ENCODE data around the gene ASMT.
"Not testable (repeated sequence)": the region's sequence is repeated elsewhere in the genome, so short reads cannot be mapped to it uniquely, and the experiment has no call there.

ASMT gene

DNA sequence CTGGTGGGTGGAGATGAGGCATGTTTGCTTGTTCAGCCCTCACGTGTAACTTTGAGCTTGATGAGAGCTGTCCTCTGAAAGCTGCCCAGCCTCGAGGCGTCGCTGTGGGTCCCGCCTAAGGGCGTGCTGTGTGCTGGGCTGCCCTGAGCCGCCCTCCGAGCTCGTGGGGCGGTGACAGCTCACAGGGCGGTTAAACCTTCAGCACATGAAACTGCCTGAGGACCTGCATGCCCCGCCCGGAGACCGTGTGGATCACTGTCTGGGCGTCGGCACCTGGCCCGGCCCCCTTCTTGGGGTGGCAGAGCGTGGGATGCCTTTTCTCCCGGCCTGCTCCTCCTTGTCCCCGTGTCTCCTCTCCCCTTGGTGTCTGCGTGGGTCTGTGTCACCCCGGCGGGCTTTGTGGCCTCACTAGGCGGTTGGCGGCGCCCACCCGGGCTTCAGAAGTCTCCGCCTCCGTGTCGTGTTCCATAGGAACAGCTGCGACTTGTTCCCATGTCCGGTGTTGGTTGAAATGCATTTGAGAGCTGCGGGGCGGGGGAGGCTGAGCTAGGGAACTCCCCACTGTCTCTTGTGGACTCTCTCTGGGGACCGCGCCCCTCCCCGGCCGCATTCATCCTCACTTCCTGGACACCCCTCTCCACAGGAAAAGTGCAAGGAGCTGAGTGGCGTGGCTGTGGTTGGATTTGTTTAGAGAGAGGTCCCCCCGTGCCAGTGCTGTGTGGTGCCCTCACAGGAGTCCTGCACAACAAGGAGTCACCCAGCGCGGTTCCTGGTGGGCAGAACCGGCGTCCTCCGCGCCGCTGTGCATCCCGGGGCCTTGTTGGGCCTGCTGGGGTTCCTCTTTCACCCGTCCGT lies 16.6 kb upstream of the ASMT start:
- no peak for DNase-seq

DNA sequence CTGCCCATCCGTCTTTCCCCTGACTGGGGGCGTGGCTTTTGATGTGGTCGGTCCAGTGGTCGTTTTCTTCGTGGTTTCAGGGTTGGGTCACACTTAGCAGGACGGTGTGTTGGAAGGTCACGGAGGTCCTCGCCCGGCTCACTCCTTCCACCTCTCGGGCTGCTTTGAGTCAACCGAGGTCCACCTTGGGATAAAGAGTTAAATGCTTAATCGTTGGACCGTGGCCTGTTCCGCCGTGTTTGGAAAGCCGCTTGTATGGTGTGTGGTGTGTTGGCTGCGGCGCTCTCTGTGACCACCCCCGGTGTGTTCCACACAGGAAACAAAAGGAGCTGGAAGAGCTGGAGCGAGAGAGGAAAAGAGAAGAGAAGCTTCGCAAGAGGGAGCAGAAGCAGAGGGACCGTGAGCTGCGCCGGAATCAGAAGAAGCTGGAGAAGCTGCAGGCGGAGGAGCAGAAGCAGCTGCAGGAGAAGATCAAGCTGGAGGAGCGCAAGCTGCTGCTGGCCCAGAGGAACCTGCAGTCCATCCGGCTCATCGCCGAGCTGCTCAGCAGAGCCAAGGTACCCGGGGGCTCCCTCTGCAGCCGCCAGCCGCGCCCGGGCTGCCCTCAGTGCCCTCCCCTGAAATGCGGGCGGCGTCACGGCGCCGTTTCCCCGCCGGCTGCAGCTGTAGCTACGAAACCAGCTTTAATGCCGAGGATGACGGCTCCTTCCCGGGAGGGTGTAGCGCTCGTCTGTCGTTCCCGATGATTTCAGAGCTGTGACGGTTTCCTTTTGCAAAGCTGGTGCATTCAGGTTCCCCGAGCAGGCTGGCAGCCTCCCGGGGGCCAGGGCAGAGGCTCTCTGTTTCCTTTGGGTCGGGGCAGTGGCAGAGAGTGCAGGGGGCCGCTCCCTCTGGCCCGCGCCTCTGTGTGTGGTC lies 15.7 kb upstream of the ASMT start:
- DNase-seq: no peak

DNA sequence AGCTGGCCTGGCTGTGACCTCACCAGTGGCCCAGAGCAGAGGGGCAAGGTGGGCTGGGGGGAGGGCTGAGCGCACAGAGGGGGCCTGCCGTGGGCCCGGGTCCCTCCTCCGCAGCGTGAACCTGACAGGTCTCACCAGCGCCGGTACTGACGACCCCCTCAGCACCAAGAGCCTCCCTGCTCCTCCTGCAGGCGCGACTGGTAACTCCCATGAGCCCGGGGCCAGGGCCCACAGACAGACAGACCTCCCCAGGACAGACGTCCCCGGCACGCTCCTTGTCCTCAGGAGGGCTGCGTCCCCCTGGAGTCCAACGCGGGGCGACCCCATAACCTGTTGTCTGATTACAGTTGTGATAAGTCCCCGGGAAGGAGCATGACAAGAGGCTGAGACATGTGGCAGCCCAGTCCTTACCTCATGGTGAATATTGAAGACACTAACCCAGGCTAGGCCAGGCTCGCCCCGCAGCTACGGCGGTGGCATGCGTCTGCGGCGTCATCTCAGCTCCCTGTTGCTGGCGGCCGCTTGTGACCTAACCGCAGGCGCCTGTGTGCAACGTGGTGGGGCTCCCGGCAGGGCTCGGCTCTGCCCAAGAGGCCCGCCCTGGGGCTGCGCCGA lies 15.0 kb upstream of the ASMT start:
- no peak for DNase-seq

DNA sequence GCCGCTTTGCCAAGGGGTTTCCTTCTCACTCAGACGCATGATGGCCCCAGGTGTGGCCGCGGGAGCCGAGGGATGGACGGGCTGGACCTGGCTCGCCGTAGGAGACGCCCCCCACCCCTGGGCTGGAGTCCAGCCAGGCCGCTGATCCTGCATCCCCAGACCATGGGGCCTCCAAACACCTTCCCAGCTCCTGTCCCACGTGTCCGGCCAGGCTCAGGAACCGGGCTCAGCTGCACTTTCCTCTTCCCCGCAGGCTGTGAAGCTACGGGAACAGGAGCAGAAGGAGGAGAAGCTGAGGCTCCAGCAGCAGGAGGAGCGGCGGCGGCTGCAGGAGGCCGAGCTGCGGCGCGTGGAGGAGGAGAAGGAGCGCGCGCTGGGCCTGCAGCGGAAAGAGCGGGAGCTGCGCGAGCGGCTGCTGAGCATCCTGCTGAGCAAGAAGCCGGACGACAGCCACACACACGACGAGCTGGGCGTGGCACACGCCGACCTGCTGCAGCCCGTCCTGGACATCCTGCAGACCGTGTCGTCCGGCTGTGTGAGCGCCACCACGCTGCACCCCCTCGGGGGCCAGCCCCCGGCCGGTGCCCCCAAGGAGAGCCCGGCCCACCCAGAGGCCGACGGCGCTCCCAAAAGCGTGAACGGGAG lies 14.3 kb upstream of the ASMT start:
- DNase-seq: no peak

DNA sequence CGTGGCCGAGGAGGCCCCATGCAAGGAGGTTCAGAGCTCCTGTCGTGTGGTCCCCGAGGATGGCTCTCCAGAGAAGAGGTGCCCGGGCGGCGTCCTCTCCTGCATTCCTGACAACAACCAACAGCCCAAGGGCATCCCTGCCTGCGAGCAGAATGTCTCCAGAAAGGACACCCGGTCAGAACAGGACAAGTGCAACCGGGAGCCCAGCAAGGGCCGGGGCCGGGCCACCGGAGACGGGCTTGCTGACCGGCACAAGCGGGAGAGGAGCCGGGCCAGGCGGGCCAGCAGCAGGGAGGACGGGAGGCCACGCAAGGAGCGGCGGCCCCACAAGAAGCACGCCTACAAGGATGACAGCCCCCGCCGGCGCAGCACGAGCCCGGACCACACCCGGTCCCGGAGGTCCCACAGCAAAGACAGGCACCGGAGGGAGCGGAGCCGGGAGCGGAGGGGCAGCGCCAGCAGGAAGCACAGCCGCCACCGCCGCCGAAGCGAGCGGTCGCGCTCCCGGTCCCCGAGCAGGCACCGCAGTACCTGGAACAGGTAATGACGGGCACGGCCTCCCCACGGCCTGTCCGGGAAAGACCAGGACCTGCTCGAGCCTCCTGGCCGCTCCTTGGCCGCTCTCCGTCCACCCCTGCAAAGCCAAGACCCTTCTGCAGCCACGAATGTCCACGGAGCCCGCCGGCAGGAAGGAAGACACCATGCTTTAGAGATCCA lies 13.7 kb upstream of the ASMT start:
- no peak for DNase-seq

DNA sequence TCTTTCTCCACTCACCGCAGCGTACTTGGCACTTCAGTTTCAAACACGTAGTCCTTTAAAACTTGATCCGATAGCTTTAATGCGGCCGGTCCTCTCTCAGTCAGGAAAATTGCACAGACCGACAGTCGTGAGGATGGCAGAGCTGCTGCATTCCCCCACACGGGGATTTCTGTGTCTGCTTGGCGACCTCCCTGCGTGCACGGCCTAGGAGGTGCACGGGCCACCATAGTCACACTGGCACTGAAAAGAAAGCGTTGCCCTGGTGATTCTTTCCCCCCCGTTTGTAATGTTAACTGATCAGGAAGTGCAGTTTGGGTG lies 13.1 kb upstream of the ASMT start:
- DNase-seq: no peak

DNA sequence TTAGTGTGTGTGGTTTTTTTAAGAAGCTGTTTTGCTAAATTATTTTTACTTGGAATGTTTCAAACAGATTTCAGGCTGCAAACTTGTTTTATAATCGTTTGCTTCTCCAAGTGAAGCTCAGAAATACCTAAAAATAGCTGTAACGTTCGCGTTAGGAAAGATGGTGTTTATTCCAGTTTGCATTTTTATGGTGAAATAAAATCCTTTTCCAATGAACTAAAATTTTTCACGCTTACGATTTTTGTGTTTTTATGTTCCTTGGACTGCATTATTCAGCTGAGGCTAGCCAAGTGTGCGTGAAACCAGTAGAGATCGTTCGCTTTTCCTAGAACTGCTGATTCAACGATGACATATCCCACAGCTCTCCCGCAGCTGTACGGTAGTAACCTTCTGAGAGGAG lies 12.6 kb upstream of the ASMT start:
- no peak for DNase-seq

DNA sequence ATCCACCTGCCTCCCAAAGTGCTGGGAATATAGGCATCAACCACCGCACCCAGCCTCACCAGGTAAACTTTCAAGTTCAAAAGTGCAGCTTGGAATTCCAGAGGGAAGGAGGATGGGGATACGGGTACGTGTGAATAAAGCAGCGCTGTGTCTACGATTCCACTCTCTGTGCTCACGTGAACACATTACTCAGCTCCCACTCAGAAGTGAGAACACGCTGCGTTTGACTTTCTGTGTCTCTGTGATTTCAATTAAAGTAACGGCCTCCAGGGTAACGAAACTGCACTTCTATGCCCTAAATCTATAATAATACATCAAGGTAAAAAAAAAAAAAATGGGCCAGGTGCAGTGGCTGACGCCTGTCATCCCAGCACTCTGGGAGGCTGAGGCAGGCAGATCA lies 8.4 kb upstream of the ASMT start:
- DNase-seq: no peak

DNA sequence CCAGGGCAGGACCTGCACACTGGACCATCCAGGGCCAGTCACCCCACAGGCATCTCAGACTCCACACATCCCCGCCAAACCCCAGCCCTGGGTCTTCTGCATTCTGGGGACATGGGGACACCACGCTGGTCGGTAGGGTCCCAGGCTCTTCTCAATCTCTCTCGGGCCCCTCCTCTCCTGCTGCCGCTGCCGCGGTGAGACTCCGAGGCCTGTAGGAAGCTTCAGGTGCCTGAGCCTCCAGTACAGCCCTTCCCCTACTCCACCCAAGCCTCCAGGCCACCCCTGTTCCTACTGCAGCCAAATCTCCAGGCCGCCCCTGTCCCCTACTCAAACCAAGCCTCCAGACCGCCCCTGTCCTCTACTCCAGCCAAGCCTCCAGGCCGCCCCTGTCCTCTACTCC lies 5.5 kb upstream of the ASMT start:
- DNase-seq: no peak

DNA sequence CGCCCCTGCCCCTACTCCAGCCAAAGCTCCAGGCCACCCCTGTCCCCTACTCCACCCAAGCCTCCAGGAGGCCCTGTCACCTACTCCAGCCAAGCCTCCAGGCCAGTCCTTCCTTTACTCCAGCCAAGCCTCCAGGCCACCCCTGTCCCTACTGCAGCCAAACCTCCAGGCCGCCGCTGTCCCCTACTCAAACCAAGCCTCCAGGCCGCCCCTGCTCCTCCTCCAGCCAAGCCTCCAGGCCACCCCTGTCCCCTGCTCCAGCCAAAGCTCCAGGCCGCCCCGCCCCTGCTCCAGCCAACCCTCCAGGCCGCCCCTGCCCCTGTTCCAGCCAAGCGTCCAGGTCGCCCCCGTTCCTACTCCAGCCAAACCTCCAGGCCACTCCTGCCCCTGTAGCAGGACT lies 5.1 kb upstream of the ASMT start:
- DNase-seq: no peak

DNA sequence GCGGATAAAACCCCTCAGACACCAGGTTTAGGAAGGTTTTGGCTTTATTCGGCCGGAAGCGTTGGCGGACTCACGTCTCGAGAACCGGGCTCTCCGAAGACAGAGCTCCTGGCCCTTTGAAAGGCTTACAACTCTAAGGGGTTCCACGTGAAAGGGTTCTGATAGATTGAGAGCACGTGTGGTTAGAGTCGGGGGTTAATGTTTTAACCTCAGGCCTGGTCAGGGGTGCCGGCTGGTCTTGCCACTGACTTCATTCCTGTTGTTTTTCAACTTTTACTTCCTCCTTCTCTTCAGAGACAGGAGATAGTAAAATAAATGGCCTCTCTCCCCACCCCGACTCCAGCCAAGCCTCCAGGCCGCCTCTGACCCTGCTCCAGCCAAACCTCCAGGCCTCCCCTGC lies 4.7 kb upstream of the ASMT start:
- no peak for DNase-seq

DNA sequence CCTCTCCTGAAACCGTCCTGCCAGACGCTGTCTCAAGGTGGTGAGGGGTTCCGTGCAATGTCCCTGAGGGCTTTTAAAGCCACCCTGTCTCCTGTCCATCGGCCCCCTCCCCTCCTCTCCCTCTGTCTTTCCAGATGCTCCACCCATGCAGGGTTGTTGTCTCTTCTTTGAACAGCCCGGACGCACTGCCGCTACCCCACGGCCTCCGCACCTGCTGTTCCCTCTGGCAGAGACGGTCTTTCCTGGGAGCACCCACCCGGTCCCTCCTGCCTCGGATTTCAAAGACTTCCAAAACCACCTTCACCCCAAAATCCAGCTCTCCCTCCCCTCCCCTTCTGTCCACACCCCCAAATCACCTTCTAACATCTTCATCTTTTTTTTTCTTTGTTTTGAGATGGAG lies 4.1 kb upstream of the ASMT start:
- DNase-seq: no peak

DNA sequence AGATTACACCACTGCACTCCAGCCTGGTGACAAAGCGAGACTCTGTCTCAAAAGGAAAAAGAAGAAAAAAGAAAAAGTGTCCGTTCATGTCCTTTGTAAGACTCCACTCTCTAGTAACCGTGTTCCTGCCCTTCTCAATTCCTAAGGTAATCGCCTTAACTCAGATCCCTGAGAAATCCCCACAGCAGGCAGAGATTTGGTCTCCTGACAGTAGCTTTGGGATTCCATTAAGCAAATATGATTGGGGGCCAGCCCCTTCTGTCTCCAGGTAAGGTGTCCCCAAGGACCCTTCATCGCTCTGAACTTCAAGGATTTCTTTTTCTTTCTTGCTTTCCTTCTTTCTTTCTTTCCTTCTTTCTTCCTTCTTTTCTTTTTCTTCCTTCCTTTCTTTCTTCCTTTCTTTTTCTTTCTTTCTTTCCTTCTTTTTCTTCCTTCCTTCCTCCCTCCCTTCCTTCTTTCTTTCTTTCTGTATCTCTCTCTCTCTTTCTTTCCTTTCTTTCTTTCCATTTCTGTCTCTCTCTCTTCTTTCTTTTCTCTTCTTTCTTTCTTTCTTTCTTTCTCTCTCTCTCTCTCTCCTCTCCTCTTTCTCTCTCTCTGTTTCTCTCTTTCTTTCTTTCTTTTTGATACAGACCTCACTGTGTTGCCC lies 2.1 kb upstream of the ASMT start:
- DNase-seq: no peak

DNA sequence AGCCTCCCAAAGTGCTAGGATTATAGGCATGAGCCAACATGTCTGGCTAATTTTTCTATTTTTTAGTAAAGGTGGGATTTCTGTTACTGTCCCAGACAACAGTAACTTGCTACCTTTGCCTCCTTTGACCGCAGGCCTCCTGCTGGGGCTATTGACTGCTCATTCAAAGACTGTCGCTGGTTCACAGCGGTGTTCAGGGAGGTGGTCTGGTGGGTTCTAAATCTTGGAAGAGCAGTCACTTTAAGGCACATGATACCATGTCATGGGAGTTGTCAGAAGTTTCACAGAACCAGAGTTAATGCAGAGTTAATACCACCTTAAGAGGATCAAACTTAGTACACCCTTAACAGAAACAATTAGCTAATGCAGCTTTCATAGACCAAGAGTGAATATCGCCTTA lies 3.8 kb downstream of the ASMT start:
- DNase-seq: no peak

DNA sequence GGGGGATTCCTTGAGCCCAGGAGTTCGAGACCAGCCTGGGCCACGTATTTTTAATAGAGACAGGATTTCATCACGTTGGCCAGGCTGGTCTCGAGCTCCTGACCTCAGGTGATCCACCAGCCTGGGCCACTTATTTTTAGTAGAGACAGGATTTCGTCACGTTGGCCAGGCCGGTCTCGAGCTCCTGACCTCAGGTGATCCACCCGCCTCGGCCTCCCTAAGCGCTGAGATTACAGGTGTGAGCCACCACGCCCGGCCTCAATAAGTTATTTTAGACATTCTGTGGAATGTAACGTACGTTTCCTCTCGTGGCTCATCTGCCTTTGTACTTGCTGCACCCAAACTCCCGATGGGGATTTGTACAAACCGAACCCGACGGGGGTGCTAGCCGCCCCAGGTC lies 8.8 kb downstream of the ASMT start:
- DNase-seq: no peak

DNA sequence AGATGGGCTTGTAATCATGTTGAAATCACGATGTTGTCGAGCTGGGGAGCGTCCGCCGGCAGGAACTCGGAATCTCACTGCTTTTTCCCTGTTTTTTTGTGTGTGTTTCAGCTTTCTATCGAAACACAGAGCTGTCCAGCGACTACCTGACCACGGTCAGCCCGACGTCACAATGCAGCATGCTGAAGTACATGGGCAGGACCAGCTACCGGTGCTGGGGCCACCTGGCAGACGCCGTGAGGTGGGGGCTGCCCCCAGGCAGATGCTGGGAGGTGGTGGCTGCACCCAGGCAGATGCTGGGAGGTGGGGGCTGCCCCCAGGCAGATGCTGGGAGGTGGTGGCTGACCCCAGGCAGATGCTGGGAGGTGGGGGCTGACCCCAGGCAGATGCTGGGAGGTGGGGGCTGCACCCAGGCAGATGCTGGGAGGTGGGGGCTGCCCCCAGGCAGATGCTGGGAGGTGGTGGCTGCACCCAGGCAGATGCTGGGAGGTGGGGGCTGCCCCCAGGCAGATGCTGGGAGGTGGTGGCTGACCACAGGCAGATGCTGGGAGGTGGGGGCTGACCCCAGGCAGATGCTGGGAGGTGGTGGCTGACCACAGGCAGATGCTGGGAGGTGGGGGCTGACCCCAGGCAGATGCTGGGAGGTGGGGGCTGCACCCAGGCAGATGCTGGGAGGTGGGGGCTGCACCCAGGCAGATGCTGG lies 9.4 kb downstream of the ASMT start:
- not testable (repeated sequence) for DNase-seq

DNA sequence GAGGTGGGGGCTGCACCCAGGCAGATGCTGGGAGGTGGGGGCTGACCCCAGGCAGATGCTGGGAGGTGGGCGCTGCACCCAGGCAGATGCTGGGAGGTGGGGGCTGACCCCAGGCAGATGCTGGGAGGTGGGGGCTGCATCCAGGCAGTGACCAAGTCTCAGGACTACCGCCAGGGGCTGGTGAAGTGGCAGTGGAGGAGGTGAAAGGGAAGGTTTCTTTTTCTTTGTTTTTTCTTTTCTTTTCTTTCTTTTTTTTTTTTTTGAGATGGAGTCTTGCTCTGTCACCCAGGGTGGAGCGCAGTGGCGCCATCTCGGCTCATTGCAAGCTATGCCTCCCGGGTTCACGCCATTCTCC lies 10.0 kb downstream of the ASMT start:
- DNase-seq: not testable (repeated sequence)

DNA sequence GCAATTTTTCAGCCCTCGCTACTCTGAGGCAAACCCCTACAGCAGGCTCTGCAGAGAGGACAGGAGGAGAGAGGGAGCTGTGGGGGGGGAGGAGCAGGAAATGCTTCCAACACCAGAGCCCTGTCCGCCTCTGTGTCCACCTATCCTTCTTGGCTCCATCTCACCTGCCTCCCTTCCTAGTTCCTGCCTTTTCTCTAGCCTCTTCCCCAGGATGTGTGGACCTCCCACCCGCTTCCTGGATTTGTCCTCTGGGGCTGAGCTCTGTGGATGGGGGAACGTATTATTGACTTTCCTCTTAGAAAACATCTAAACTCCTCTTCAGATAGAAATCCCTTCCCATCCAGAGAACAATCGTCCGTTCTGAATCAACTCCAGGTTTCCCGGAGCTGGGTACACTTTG lies 14.4 kb downstream of the ASMT start:
- no peak for DNase-seq

DNA sequence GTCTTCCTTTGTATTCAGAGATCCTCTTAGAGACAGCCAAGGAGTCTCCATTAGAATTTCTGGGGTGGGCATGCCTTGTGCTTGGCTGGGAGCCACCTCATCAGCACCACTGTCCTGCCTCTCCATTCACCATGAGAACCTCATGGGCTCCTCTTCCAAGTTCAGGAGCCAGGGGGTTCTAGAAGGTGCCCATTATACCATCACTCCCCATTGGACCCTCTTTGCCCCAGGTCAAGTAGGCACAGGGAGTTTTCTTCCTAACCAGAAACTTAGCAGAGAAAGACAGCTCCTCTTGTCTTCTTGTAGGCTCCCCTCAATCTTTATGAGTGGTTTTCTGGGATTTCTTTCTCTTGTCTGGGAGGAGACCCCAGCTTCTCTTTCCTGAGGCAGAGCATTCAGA lies 31.1 kb downstream of the ASMT start:
- DNase-seq: no peak

DNA sequence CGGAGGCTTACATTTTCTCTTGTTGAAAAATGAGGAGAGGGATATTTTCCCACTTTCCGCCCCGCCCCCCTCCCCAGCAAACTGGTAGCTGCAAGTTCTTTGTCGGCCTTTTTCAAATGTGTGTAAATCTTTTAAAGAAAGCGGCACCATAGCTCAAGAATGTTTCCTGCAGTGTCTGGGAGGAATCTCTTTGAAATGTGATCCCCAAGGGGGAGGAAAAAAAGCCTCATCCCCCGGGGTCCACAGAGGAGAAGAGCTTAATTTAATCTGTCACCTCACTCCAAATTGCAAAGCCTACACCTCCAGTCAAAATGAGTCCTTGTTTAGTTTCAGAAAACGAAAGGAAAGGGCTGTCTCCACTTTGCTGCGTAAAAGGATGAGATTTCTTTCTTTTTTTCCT lies 34.8 kb downstream of the ASMT start:
- DNase-seq: no peak

DNA sequence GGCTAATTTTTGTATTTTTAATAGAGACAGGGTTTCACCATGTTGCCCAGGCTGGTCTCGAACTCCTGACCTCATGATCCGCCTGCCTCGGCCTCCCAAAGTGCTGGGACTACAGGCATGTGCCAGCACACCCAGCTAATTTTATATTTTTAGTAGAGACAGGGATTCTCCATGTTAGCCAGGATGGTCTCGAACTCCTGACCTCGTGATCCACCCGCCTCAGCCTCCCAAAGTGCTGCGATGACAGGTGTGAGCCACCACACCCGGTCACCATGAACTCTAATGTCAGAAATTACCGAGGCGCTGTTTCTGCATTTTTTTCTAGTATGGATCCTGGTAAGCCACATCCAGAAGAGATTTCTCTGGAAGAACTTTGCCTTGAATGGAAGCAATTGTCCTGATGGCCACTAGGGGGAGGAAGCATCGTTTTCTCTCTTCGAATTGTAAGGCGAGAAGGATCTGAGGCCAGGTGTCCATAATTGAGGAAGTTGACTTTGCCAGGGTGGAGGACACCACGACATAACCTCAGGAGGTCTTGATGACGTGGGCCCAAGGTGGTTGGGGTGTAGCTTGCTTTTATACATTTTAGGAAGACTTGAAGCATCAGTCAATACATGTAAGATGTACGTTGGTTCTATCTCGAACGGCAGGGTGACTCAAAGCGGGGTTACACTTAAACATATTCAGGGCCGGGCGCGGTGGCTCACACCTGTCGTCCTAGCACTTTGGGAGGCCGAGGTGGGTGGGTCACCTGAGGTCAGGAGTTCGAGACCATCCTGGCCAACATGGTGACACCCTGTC lies 37.4 kb downstream of the ASMT start:
- DNase-seq: not testable (repeated sequence)
